HG03064 (cell line): ENCODE measurements around the gene MRPL23.

Experiments used
- ATAC-seq: cut with Tn5 transposase; IDR thresholded peaks from one replicate; pipeline ENCODE4 v1.9.1; 2021; ENCODE audit warnings: low read depth; ENCODE audit not compliant: unreplicated experiment

Gene MRPL23

GRCh38 chr11:1946812-1947484, at the start of gene MRPL23:
TSS of gene MRPL23 (plus strand) at chr11:1947332. CDS start at chr11:1947363, 31 bp downstream.
- no peak for ATAC-seq

GRCh38 chr11:1899090-1899489, 48.0 kb upstream of the MRPL23 start:
- ATAC-seq, result no peak

- ATAC-seq, result no peak
Measured at GRCh38 chr11:1899686-1900085, 47.4 kb upstream of the MRPL23 start.

GRCh38 chr11:1906181-1906580, 41.0 kb upstream of the MRPL23 start:
- no peak for ATAC-seq

- ATAC-seq, result no peak
Measured at GRCh38 chr11:1906611-1907423, 40.3 kb upstream of the MRPL23 start.

- ATAC-seq, result no peak
Measured at GRCh38 chr11:1908618-1909017, 38.5 kb upstream of the MRPL23 start.

- ATAC-seq, result no peak
Measured at GRCh38 chr11:1909524-1909923, 37.6 kb upstream of the MRPL23 start.

- no peak for ATAC-seq
Measured at GRCh38 chr11:1912289-1912878, 34.7 kb upstream of the MRPL23 start.

- ATAC-seq, result no peak
Measured at GRCh38 chr11:1913271-1914060, 33.7 kb upstream of the MRPL23 start.

- no peak for ATAC-seq
Measured at GRCh38 chr11:1915795-1916131, 31.4 kb upstream of the MRPL23 start.

- ATAC-seq, result no peak
Measured at GRCh38 chr11:1916132-1916985, 30.8 kb upstream of the MRPL23 start.

- ATAC-seq, result no peak
Measured at GRCh38 chr11:1916986-1917522, 30.1 kb upstream of the MRPL23 start.

- no peak for ATAC-seq
Measured at GRCh38 chr11:1917523-1918435, 29.4 kb upstream of the MRPL23 start.

GRCh38 chr11:1918436-1919315, 28.5 kb upstream of the MRPL23 start:
- ATAC-seq, result no peak

GRCh38 chr11:1919391-1920127, 27.6 kb upstream of the MRPL23 start, which contains the start of gene TNNT3:
TSS of gene TNNT3 (plus strand) at chr11:1919703. CDS start at chr11:1922875, 3,172 bp downstream.
- ATAC-seq, result no peak

GRCh38 chr11:1920128-1920908, 26.8 kb upstream of the MRPL23 start:
- ATAC-seq, result no peak
